GM12873 (cell line): ENCODE data around the gene PHYH.

Experiments used
- CTCF ChIP-seq: IDR thresholded peaks from 2 replicates; pipeline ENCODE4 v1.5.1; 2012; ENCODE audit warnings: low read depth, mild to moderate bottlenecking, moderate library complexity, low read length, control low read depth; ENCODE audit not compliant: insufficient read depth; ENCODE audit errors: missing control alignments

The PHYH gene

GRCh38 chr10:13239923-13240322 lies 59.9 kb downstream of the PHYH start:
- TF ChIP-seq CTCF = no peak

- no peak for TF ChIP-seq CTCF
These were observed 61.4 kb downstream of the PHYH start for GRCh38 chr10:13238271-13239077.

- no peak for TF ChIP-seq CTCF
These were observed 63.2 kb downstream of the PHYH start for GRCh38 chr10:13236638-13237037.

- TF ChIP-seq CTCF = no peak
These were observed 65.7 kb downstream of the PHYH start, which contains the start of gene UCMA for GRCh38 chr10:13234172-13234571. Gene UCMA, minus strand, starts transcription at chr10:13234374. Its CDS starts 116 bp downstream, at chr10:13234258.

GRCh38 chr10:13233358-13233757 lies 66.5 kb downstream of the PHYH start:
- TF ChIP-seq CTCF = no peak

- no peak for TF ChIP-seq CTCF
These were observed 68.1 kb downstream of the PHYH start for GRCh38 chr10:13231808-13232207.

GRCh38 chr10:13231190-13231589 lies 68.7 kb downstream of the PHYH start:
- TF ChIP-seq CTCF = no peak
